ENCODE data around the gene PYROXD2. TPM values are rescaled to one million over a fixed set of nuclear protein-coding genes. Genes with fewer than 3 reads are reported as not detected.

The PYROXD2 gene
- total and polyA plus RNA-seq, 7 donors = 0.60 to 11.9 (median 8.0) TPM

DNA sequence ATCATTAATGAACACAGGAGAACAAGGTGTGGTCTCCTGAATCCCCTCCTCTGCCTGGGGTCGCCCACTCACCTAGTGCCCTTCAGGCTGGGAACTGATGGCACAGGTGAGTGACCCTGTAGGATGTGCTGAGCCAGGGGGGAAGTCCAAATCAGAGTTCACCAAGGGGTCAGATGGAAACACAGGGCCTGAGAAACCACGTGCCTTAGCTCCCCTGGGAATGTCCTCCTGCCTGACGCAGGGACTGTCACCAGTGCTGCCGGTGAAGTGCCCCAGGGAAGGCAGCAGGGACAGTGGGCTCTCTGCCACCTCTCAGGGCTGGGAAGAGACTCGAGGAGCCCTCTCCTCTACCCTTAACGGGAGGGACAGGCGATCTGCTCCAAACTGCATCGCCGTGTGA is 5.8 kb upstream of the PYROXD2 start:
- no peaks in the 10 kb centered on the region for H3K9me3 ChIP-seq
- DNase-seq = peak; percentile 46
- no peaks in the 10 kb centered on the region for H3K27me3 ChIP-seq
- no peak for TF ChIP-seq POLR2AphosphoS5 (IDR thresholded peaks at IDR 0.05)
- TF ChIP-seq EP300 (IDR thresholded peaks at IDR 0.05) = no peak
- TF ChIP-seq POLR2A (IDR thresholded peaks at IDR 0.05) = no peak
- TF ChIP-seq, protein P1, sequence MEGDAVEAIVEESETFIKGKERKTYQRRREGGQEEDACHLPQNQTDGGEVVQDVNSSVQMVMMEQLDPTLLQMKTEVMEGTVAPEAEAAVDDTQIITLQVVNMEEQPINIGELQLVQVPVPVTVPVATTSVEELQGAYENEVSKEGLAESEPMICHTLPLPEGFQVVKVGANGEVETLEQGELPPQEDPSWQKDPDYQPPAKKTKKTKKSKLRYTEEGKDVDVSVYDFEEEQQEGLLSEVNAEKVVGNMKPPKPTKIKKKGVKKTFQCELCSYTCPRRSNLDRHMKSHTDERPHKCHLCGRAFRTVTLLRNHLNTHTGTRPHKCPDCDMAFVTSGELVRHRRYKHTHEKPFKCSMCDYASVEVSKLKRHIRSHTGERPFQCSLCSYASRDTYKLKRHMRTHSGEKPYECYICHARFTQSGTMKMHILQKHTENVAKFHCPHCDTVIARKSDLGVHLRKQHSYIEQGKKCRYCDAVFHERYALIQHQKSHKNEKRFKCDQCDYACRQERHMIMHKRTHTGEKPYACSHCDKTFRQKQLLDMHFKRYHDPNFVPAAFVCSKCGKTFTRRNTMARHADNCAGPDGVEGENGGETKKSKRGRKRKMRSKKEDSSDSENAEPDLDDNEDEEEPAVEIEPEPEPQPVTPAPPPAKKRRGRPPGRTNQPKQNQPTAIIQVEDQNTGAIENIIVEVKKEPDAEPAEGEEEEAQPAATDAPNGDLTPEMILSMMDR (IDR thresholded peaks at IDR 0.05) = no peak
- H3K36me3 ChIP-seq = peaks cover 5 to 79% (median 22%) of the 10 kb centered on the region in 4 donors
- peaks cover 0 to 3% (median 2%) of the 10 kb centered on the region in 4 donors for H3K4me1 ChIP-seq
- H3K27ac ChIP-seq = no peak overlapping the region
- intact Hi-C loops (cut with DNase I) = no loop called here
- WGBS, 2 donors = 90 to 91% methylated on average over 9 of the region's 9 CpGs
- H3K4me3 ChIP-seq = no peak overlapping the region

DNA sequence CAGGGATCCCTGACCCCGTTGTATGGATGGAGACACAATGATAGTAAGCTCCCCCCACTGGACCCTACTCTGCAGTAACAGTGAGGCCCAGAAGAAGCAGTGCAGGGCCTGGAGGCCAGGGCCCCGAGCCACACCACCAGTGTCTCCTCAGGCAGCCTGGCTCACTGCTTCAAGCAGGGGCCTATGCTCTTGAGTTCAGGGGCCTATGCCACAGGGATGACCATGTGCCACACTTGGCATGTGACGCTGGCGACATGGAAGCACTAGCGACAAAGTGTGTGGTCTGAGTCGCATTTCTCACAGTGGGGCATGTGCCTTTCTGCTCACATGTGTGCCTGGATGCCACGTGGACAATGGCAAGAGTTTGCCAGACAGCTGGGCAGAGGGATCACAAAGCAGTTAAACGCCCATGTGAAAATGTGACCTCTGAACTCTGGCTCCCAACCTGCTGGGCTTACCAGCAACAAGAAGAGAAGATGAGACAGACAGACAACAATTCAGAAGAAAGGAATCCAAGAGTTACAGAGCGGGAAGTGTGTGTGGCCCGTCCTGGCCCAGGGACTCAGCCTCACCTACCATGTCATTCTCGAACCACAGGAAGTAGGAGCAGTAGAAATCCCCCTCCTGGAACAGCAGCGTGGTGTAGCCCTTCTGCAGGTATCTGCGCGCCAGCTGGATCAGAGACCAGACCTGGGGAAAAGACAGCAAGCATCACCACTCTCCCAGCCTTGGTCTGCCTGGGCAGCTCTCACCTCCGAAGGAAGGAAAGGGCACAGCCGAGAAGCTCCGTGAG is 4.7 kb upstream of the PYROXD2 start:
- no peak for TF ChIP-seq POLR2A (IDR thresholded peaks at IDR 0.05)
- TF ChIP-seq EP300 (IDR thresholded peaks at IDR 0.05) = no peak
- no peak for TF ChIP-seq POLR2AphosphoS5 (IDR thresholded peaks at IDR 0.05)
- TF ChIP-seq, protein P1 (IDR thresholded peaks at IDR 0.05) = no peak
- WGBS, 2 donors = 92 to 96% methylated on average over 17 of the region's 17 CpGs
- peaks cover 5 to 70% (median 22%) of the 10 kb centered on the region in 4 donors for H3K36me3 ChIP-seq
- H3K27me3 ChIP-seq = no peaks in the 10 kb centered on the region
- no peaks in the 10 kb centered on the region for H3K9me3 ChIP-seq
- intact Hi-C loops (cut with DNase I) = loop anchor here (10.0 kb wide), 1 partner anchor 175 kb away; no protein-coding TSS in a partner anchor
- DNase-seq = peak; percentile 55
- H3K4me3 ChIP-seq = no peak overlapping the region
- H3K4me1 ChIP-seq = peaks cover 0 to 14% (median 11%) of the 10 kb centered on the region in 4 donors
- H3K27ac ChIP-seq = no peak overlapping the region

DNA sequence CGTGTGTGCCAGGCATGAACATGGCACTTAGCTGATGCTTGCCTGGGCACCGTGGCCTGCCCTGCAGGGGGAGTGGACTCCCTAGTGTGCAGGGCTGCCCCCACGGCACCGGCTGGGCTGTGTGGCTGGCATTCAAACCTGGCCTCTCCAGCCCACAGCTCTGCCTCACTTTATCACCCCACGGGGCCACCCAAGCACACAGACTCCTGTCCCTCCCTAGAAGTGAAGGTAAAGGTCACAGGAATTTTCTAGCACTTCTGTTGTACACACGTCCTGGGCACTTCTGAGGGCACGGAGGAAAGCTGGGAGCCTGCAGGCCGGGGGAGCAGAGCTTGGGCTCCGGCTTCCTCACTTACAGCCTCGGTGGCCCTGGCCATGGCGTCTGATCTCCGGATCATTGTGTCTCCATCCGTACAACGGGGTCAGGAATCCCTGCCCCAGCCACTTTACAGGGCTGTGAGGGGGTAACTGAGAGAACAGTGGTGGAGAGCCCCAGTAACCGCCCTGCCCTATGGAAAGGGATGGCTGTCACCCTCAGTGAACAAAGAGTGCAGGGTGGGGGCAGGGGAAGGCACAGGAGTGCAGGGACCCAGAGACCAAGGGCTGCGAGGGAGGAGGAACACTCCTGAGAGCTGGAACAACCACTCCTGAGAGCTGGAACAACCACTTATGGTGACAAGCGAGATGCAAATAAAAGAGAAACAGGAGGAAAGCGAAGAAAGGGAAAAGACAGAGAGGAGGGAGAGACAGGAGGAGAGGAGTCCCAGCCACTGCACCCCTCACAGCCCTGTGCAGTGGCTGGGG is 3.9 kb upstream of the PYROXD2 start:
- Histone ChIP-seq H3K36me3 (peaks cover 5 to 64% (median 22%) of the 10 kb centered on the region in 4 donors), H3K4me3 (no peak overlapping the region), H3K9me3 (no peaks in the 10 kb centered on the region), H3K27me3 (no peaks in the 10 kb centered on the region), H3K27ac (no peak overlapping the region), H3K4me1 (peaks cover 0 to 22% (median 19%) of the 10 kb centered on the region in 4 donors)
- TF ChIP-seq EP300 (IDR thresholded peaks at IDR 0.05) (no peak), POLR2AphosphoS5 (IDR thresholded peaks at IDR 0.05) (no peak)
- TF ChIP-seq, protein P1 (IDR thresholded peaks at IDR 0.05) = no peak
- intact Hi-C loops (cut with DNase I) = loop anchor here (10.0 kb wide), 1 partner anchor 174 kb away; no protein-coding TSS in a partner anchor
- 94 to 95% methylated on average over 18 of the region's 18 CpGs for WGBS, 2 donors
- peak; percentile 58 for DNase-seq

DNA sequence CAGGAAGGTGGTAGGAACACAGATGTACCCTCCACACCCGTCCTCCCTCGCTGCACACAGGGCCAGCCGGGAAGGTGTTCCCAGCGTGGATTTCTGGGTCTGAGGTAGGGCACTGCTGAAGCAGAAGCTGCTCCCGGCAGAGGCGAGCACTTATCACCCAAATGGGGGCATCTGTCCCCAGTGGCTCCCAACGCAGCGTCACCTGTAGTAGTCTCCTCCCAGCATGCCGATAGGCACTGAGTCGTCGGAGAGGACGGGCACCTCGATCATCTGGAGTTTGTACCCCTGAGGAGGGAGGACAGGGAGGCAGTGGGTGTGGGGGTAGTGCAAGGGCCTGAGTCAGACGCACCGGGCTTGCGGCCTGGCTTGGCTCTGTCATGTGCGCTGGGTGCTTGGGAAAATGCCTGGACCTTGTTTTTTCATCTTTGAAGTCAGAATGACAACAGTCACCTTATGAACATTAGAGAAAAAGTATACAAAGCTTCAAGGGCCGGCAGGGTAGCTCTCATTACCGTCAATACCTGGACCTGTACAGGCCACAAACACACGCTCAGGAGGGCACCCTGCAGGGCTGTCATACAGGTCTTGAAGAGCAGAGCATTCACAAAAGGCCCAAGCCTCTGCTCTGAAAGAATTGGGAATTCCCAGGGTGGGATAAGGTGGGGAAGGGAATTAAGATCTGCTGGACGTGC is 3.1 kb upstream of the PYROXD2 start:
- no peaks in the 10 kb centered on the region for H3K27me3 ChIP-seq
- TF ChIP-seq, protein P1 (IDR thresholded peaks at IDR 0.05) = no peak
- TF ChIP-seq POLR2AphosphoS5 (IDR thresholded peaks at IDR 0.05) (no peak), EP300 (IDR thresholded peaks at IDR 0.05) (no peak), POLR2A (IDR thresholded peaks at IDR 0.05) (no peak)
- no peak overlapping the region for H3K4me3 ChIP-seq
- intact Hi-C loops (cut with DNase I) = loop anchor here (10.0 kb wide), 1 partner anchor 173 kb away; no protein-coding TSS in a partner anchor
- peaks cover 0 to 29% (median 20%) of the 10 kb centered on the region in 4 donors for H3K4me1 ChIP-seq
- H3K27ac ChIP-seq = no peak overlapping the region
- 92 to 95% methylated on average over 21 of the region's 21 CpGs for WGBS, 2 donors
- DNase-seq = peak; percentile 57
- no peaks in the 10 kb centered on the region for H3K9me3 ChIP-seq
- H3K36me3 ChIP-seq = peaks cover 5 to 57% (median 19%) of the 10 kb centered on the region in 4 donors
